Tongue (tissue), 2 donors: ENCODE measurements around the gene CRYBA1. TPM values are rescaled to one million over a fixed set of nuclear protein-coding genes. Genes with fewer than 3 reads are reported as not detected.
"Not testable (repeated sequence)": the region's sequence is repeated elsewhere in the genome, so short reads cannot be mapped to it uniquely, and the experiment has no call there.

ENCODE experiments used
- DNase-seq: peaks from one replicate; pipeline ENCODE4 v3.0.0-alpha.2; 2015
- total RNA-seq: library from RNA; depleted of rRNA; stranded (reverse); fragments of >200 nt; gene quantifications from one replicate; pipeline ENCODE4 v1.2.3, GENCODE V29; 2014

The CRYBA1 gene, protein sequence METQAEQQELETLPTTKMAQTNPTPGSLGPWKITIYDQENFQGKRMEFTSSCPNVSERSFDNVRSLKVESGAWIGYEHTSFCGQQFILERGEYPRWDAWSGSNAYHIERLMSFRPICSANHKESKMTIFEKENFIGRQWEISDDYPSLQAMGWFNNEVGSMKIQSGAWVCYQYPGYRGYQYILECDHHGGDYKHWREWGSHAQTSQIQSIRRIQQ
- not detected for total RNA-seq

DNA sequence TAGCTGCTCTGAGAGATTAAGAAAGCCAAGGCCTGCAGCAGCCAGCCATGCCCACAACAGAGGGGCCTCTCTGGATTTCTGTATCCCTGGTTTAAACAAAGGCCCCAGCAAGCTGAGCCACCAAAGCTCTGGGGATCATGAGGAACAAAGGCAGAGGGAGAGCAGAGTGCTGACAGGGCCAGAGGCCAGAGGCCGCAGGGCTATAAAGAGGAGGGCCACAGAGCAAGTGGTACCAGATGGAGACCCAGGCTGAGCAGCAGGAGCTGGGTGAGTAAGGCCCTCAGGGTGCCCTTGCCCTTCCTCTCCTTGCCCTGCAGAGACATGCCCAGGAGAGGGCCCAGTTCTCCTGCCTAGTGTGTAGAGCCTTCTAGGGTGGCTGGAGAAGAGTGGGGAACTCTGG lies at the start of gene CRYBA1:
CRYBA1 (plus strand) TSS at position 232 of the 400 bp plus-strand sequence; CDS start at position 237, 5 bp downstream.
- no peak for DNase-seq

DNA sequence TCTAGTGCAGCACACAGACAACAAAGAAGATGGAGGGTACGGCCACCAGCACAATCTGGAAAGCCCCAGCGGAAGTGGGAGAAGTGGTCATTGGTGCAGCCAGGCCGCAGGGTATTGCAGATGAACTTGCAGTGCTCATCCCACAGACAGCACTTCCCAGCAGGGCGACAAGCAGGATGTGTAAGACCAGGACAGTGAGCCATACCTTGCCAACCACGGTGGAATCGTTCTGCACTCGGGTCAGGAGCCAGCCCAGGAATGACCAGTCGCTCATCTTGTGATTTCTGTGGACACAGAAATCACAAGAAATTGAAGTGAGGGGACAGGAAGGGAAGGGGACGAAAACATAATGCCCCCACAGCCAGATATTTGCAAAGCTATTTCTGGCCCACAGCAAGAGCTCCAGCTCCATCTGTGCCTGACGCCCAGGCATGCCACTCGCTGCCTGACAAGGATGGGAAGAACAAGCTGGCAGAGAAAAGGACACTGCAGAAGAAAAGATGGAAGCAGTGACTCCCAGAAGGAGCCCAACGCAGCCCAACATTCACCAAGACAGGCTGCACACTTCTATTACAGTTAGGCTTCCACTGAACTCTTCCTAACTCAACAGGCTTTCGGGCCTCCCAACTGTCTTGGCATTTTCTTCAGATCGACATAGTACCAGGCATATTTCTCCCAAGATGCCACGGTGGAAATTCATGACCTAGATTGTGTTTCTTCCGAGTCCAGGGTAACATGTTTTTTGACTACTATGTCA lies 49.0 kb upstream of the CRYBA1 start:
- DNase-seq: no peak

- DNase-seq: not testable (repeated sequence)
Measured at GRCh38 chr17:29204068-29204804, 42.4 kb upstream of the CRYBA1 start.

GRCh38 chr17:29205047-29205446 lies 41.6 kb upstream of the CRYBA1 start:
- DNase-seq: no peak

- DNase-seq: no peak
Measured at GRCh38 chr17:29207975-29208374, 38.7 kb upstream of the CRYBA1 start.

DNA sequence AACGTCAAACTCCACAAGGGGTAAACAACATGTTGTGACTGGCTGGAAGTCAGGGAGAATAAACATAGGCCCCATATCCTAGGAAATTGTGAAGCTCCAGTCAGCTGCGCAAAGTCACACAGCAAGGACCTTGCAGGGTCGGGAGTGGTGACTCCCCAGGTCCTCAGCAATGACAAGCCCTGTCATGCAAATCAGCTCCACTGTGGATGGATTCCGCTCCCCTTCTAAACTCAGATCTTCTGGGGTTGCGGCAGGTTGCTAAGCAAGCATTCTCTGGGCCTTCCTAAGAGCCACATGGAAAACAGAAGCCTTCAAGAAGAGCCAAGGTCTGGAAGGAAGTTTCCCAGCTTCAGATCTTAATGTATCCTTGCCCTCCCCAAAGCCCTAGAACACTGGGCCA lies 37.6 kb upstream of the CRYBA1 start:
- no peak for DNase-seq

DNA sequence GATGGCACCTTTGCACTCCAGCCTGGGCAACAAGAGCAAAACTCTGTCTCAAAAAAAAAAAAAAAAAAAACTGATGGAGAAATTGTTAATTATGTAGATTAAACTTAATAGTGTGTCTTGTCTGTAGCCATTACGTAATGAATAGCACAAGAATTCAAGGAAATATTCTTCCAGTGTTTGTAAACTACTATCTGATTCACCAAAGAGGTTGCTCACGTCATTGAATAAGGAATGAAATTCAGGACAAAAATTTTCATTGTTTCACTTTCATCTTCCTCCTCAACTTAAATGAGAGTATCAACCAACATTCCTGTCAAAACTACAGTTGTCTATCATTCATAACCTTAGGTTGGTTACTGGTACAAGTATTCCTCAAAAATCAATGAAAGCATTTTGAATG lies 35.8 kb upstream of the CRYBA1 start:
- no peak for DNase-seq

GRCh38 chr17:29212094-29212631 lies 34.5 kb upstream of the CRYBA1 start:
- no peak for DNase-seq

DNA sequence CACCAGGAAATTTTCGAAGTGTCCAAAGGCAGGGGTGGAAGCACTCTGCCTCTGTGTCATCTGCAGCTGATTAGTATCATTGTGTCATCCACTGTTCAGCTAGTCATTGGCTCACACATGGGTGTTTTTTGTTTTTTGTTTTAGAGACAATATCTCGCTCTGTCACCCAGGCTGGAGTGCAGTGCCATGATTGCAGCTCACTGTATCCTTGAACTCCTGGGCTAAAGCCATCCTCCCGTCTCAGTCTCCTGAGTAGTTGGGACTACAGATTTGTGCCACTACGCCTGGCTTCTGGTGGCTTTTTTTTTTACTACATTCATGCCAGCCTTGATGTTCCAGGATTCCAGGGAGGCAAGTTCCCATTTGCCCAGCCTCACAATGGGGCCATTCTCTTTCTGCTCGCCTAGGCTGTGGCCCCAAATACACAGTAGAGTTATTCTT lies 34.0 kb upstream of the CRYBA1 start:
- DNase-seq: no peak

GRCh38 chr17:29214215-29215146 lies 32.2 kb upstream of the CRYBA1 start:
- no peak for DNase-seq

- no peak for DNase-seq
Measured at GRCh38 chr17:29215174-29215573, 31.5 kb upstream of the CRYBA1 start.

DNA sequence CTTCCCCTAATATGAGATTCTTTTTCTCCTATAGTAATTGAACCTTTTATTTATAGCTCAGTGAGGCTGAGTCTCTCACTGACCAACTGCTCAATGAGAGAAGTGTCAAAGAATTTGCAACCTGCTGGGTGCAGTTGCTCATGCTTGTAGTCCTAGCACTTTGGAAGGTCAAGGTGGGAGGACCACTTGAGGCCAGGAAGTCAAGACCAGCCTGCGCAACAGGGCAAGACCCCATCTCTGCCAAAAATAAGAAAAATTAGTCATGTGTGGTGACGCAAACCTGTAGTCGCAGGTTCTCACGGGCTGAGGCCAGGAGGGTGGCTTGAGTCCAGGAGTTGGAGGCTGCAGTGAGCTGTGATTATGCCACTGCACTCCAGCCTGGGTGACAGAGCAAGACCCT lies 30.9 kb upstream of the CRYBA1 start:
- DNase-seq: no peak

GRCh38 chr17:29216181-29216580 lies 30.5 kb upstream of the CRYBA1 start:
- no peak for DNase-seq

DNA sequence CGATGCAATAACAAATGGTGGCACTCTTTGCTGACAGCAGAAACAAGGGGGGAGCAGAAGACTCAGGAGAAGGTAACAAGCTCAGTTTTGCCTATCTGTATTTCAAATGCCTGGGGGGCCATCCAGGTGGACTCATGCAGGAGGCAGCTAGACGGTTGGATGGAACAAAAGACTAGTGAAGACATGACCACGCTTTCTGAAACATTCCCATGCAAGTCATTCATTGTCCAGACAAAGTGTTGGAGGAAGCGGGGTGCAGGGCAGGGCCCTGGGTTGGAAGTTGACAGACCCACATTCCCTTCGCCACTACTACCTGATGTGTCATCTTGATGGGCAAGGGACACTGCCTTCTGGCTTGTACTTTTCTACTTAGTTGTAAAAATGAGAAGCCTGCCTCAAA lies 29.8 kb upstream of the CRYBA1 start:
- no peak for DNase-seq

DNA sequence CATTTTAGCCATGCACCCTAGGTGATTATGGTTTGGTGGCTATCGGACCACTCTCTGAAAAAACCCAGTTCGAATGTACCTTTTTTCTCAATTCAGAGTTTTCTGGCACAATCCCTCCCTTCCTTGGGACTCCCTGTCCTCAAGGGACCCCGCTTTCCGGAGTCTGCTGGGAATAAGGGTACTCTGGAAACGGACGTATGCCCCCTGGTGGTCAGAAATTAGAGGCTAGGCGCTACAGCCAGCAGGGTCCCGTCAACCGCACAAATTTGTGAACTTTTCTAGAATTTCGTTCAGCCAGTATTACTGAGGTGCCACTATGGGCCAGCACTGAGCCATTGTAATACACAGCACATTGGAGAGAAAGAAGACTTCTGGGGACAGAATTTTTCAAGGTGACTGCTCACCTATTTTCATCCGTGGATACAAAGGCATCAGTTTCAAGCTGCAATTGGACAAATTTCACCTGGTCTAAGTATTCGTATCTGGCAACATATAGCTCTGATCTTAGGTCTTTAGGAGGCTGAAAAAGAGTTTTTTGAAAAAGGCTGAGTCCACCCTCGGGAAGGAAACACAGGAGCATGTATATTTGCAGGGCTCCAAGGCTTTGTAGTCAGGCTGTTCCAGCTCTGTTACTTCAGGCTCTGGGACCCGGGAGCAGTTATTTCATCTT lies 27.1 kb upstream of the CRYBA1 start:
- peak; percentile 89 for DNase-seq

DNA sequence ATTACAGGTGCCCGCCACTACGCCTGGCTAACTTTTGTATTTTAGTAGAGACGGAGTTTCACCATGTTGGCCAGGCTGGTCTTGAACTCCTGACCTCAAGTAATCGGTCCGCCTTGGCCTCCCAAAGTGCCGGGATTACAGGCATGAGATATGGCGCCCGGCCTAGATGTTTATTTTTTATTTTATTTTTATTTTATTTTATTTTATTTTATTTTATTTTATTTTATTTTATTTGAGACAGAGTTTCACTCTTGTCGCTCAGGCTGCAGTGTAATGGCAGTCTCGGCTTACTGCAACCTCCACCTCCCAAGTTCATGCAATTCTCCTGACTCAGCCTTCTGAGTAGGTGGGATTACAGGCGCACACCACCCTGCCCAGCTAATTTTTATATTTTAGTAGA lies 25.3 kb upstream of the CRYBA1 start:
- not testable (repeated sequence) for DNase-seq

DNA sequence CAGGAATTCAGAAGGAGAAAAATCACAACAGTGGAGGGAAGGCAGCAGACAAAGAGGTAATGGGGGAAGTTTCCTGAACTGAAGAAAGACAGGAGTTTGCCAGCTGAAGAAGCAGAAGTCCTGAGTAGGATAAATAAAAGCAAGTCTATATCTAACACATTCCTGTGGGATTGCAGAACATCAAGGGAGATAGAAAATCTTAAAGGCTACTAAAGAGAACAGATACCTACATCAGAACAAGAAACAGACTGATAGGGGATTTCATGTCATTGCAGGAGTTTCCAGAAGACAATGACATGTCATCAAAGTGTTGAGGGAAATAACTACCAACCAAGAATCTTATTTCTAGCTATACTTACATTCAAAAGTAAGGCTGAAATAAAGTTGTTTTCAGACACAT lies 21.3 kb upstream of the CRYBA1 start:
- DNase-seq: no peak

DNA sequence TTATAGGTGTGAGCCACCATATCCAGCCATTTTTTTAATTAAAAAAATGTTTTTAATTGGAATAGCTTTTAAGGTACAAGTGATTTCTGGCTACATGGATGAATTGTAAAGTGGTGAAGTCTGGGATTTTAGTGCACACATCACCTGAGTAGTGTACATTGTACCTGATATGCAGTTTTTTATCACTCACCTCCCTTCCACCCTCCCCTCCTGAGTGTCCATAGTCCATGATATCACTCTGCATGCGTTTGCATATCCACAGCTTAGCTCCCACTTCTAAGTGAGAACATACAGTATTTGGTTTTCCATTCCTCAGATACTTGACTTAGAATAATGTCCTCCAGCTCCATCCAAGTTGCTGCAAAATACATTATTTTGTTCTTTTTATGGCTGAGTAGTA lies 13.4 kb upstream of the CRYBA1 start:
- no peak for DNase-seq

DNA sequence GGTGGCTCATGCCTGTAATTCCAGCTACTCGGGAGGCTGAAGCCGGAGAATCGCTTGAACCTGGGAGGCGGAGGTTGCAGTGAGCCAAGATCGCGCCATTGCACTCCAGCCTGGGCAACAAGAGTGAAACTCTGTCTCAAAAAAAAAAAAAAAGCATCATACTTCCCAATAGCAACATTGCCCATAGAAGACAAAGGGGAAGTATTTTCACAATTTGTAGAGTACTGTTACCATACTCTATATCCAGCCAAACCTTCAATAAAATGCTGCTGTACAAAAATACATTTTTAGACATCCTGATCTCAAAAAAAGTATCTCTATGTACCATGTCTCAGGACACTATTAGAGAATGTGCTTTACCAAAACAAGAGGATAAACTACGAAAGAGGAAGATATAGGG lies 11.7 kb upstream of the CRYBA1 start:
- not testable (repeated sequence) for DNase-seq

- no peak for DNase-seq
Measured at GRCh38 chr17:29235904-29236303, 10.8 kb upstream of the CRYBA1 start.

GRCh38 chr17:29237476-29238132 lies 9.1 kb upstream of the CRYBA1 start:
- no peak for DNase-seq
